HepG2 (cell line): ENCODE data around the gene DHRS4L2. TPM values are rescaled to one million over a fixed set of nuclear protein-coding genes. Genes with fewer than 3 reads are reported as not detected.

Experiments
- CBX1 ChIP-seq: IDR thresholded peaks from one replicate; pipeline ENCODE4 v1.6.1; 2016; ENCODE audit warnings: antibody characterized with exemption, low read depth
- DPF2 ChIP-seq: sonication (generic); formaldehyde crosslinking; IDR thresholded peaks from 2 replicates; pipeline ENCODE4 v1.4.0; 2020; ENCODE audit warnings: mild to moderate bottlenecking, low read depth, missing genetic modification reagents, borderline replicate concordance
- ESRRA ChIP-seq: sonication (generic); formaldehyde crosslinking; IDR thresholded peaks from 2 replicates; pipeline ENCODE4 v1.5.1; 2020; ENCODE audit warnings: mild to moderate bottlenecking, low read depth, missing genetic modification reagents
- KDM4B ChIP-seq: sonication (generic); formaldehyde crosslinking; IDR thresholded peaks from 2 replicates; pipeline ENCODE4 v1.4.0; 2020; ENCODE audit warnings: missing genetic modification reagents
- KLF6 ChIP-seq: IDR thresholded peaks from 2 replicates; pipeline ENCODE4 v1.8.0; 2016; ENCODE audit warnings: missing biosample characterization, missing genetic modification reagents
- MAFG ChIP-seq: sonication (generic); formaldehyde crosslinking; IDR thresholded peaks from 2 replicates; pipeline ENCODE4 v1.5.1; 2020; ENCODE audit warnings: mild to moderate bottlenecking, missing genetic modification reagents
- MAX ChIP-seq: IDR thresholded peaks from 2 replicates; pipeline ENCODE4 v1.6.1; 2012; ENCODE audit warnings: inconsistent platforms
- MIER3 ChIP-seq: IDR thresholded peaks from 2 replicates; pipeline ENCODE4 v1.6.1; 2016; ENCODE audit warnings: missing compliant biosample characterization, borderline replicate concordance
- NRL ChIP-seq: sonication (generic); formaldehyde crosslinking; IDR thresholded peaks from 2 replicates; pipeline ENCODE4 v1.5.0; 2020; ENCODE audit warnings: missing genetic modification reagents, mild to moderate bottlenecking, moderate library complexity, borderline replicate concordance
- THAP11 ChIP-seq: IDR thresholded peaks from 2 replicates; pipeline ENCODE4 v1.6.1; 2016; ENCODE audit warnings: missing biosample characterization, missing genetic modification reagents
- ZBTB40 ChIP-seq, 2 experiments: fragments of 450-650 bp in 1 of 2; sonication (generic) in 1 of 2; formaldehyde crosslinking in 1 of 2; IDR thresholded peaks; 2 replicates each; pipeline versions ENCODE4 v1.6.1 to v1.8.0; 2016 to 2022; ENCODE audit warnings: antibody characterized with exemption in 1 of 2, mild to moderate bottlenecking in 1 of 2, missing genetic modification reagents in 1 of 2
- ZFP36L2 ChIP-seq: sonication (generic); formaldehyde crosslinking; IDR thresholded peaks from 2 replicates; pipeline ENCODE4 v1.4.0; 2020; ENCODE audit warnings: missing genetic modification reagents
- ZNF350 ChIP-seq: sonication (generic); formaldehyde crosslinking; IDR thresholded peaks from 2 replicates; pipeline ENCODE4 v1.4.0; 2020; ENCODE audit warnings: mild to moderate bottlenecking, low read depth, missing genetic modification reagents, borderline replicate concordance
- ZNF660 ChIP-seq: sonication (generic); formaldehyde crosslinking; IDR thresholded peaks from 2 replicates; pipeline ENCODE4 v1.5.1; 2020; ENCODE audit warnings: mild to moderate bottlenecking, low read depth, missing genetic modification reagents, borderline replicate concordance
- ZNF740 ChIP-seq: sonication (generic); formaldehyde crosslinking; IDR thresholded peaks from 2 replicates; pipeline ENCODE4 v1.4.0; 2020; ENCODE audit warnings: missing genetic modification reagents
- polyA plus RNA-seq, 8 experiments: library from polyadenylated mRNA; depleted of rRNA in 3 of 8; stranded (reverse) in 7 of 8; unstranded in 1 of 8; fragments of >200 nt; fragmentation: Illumina TruSeq in 4 of 8; extraction: Trizol in 4 of 8; gene quantifications; 2 replicates each; pipeline versions ENCODE4 v1.2.1 to v1.2.3, GENCODE V29; 2011 to 2016; ENCODE audit warnings: low read depth in 4 of 8, missing spikeins in 1 of 8, mixed read lengths in 1 of 8; ENCODE audit not compliant: insufficient read depth in 1 of 8
- total RNA-seq, 5 experiments: library from RNA; depleted of rRNA; stranded (reverse); fragments of >200 nt; fragmentation: Illumina TruSeq; extraction: Trizol; gene quantifications; 2 replicates each; pipeline ENCODE4 v1.2.3, GENCODE V29; 2016; ENCODE audit warnings: low read depth in 1 of 5

DHRS4L2 gene
- total and polyA plus RNA-seq, 2 of the 13 experiments (the other 11 are each of a cell fraction or from before 2014, with no cell fraction given), result 24.7 to 38.2 TPM

- TF ChIP-seq ZBTB40 (IDR thresholded peaks at IDR 0.05) (no peak), ZBTB40 (CRISPR knock-in tag; IDR thresholded peaks at IDR 0.05) (no peak), NRL (CRISPR knock-in tag) (no peak), THAP11 (CRISPR knock-in tag) (no peak), MAX (no peak), ZNF740 (CRISPR knock-in tag) (no peak), KDM4B (CRISPR knock-in tag) (no peak), MIER3 (no peak; the same call in 1 of the 2 replicates), ZNF660 (CRISPR knock-in tag) (0 out of 2 replicates have a peak, but pooled peaks have one; percentile 10), DPF2 (CRISPR knock-in tag) (no peak), ZNF350 (peak; percentile 26), KLF6 (no peak), ZFP36L2 (CRISPR knock-in tag) (no peak), CBX1 (no peak), ESRRA (no peak), MAFG (CRISPR knock-in tag) (no peak)
These were observed 64.2 kb downstream of the DHRS4L2 start (continued) for GRCh38 chr14:24052656-24053547.
